ENCODE data around the gene BMF. TPM values are rescaled to one million over a fixed set of nuclear protein-coding genes. Genes with fewer than 3 reads are reported as not detected.
A peak's percentile ranks its signal among the peaks of the same experiment; 100 is the strongest.

BMF gene
- polyA plus RNA-seq, 3 donors = 5.6 to 59.6 (median 6.5) TPM

GRCh38 chr15:40080847-40081246 lies 27.8 kb downstream of the BMF start:
- Histone ChIP-seq H3K4me3 (replicated peaks in 1 of 3; ENCODE audit: low read depth in 2 of 3, low read length in 3 of 3) (peak overlapping the region in 1 of 3 experiments; percentile 77), H3K4me2 (replicated peaks; ENCODE audit: extremely low read depth, low read length, poor library complexity, severe bottlenecking) (peak overlapping the region; percentile 84), H4K20me1 (ENCODE audit: insufficient read depth, low read length) (no peaks in the 10 kb centered on the region), H3K9ac (ENCODE audit: insufficient read depth, low read length, poor library complexity, severe bottlenecking) (no peak overlapping the region), H2AFZ (ENCODE audit: insufficient read depth, low read depth, low read length, poor library complexity, severe bottlenecking) (peak overlapping the region; percentile 77), H3K27ac (ENCODE audit: low read depth in 1 of 2, low read length in 2 of 2) (peak overlapping the region in 1 of 2 donors; percentile 87), H3K36me3 (replicated peaks in 1 of 2; ENCODE audit: control insufficient read depth in 1 of 2, insufficient read depth in 2 of 2, low read length in 2 of 2) (no peaks in the 10 kb centered on the region), H3K79me2 (ENCODE audit: insufficient read depth, low read length) (no peaks in the 10 kb centered on the region), H3K4me1 (ENCODE audit: control insufficient read depth in 1 of 2, insufficient read depth in 2 of 2, low read length in 2 of 2) (peaks cover 23 to 31% of the 10 kb centered on the region in 2 donors), H3K27me3 (ENCODE audit: control insufficient read depth in 2 of 2, insufficient read depth in 2 of 2, low read length in 2 of 2) (no peaks in the 10 kb centered on the region), H3K9me3 (replicated peaks in 1 of 2; ENCODE audit: control insufficient read depth in 1 of 2, insufficient read depth in 1 of 2, low read length in 2 of 2) (no peaks in the 10 kb centered on the region)
- peaks cover 33% of the 10 kb centered on the region for H3K4me1 Mint-ChIP-seq
- DNase-seq = no peak
- intact Hi-C loops (cut with micrococcal nuclease) = loop anchor here in 1 of 2 donors (2.0 to 5.0 kb wide), 2 partner anchors 14 to 34 kb away; no protein-coding TSS in a partner anchor
- 47% methylated on average over 3 of the region's 5 CpGs for WGBS (ENCODE audit: insufficient coverage)
- peaks cover 0 to 2% (median 0%) of the 10 kb centered on the region in 7 donors for H3K9me3 Mint-ChIP-seq
- peak overlapping the region in 1 of 2 donors; percentile 87 for H3K4me3 Mint-ChIP-seq
- peaks cover 3 to 4% (median 4%) of the 10 kb centered on the region in 3 donors for H3K27me3 Mint-ChIP-seq (ENCODE audit: low read depth in 3 of 3)
- peak overlapping the region in 6 of 7 donors; percentile 6 to 81 (median 65) for H3K27ac Mint-ChIP-seq
- peaks cover 0 to 2% of the 10 kb centered on the region in 2 donors for H3K36me3 Mint-ChIP-seq
- TF ChIP-seq, protein P1, sequence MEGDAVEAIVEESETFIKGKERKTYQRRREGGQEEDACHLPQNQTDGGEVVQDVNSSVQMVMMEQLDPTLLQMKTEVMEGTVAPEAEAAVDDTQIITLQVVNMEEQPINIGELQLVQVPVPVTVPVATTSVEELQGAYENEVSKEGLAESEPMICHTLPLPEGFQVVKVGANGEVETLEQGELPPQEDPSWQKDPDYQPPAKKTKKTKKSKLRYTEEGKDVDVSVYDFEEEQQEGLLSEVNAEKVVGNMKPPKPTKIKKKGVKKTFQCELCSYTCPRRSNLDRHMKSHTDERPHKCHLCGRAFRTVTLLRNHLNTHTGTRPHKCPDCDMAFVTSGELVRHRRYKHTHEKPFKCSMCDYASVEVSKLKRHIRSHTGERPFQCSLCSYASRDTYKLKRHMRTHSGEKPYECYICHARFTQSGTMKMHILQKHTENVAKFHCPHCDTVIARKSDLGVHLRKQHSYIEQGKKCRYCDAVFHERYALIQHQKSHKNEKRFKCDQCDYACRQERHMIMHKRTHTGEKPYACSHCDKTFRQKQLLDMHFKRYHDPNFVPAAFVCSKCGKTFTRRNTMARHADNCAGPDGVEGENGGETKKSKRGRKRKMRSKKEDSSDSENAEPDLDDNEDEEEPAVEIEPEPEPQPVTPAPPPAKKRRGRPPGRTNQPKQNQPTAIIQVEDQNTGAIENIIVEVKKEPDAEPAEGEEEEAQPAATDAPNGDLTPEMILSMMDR (IDR thresholded peaks at IDR 0.05) = no peak

DNA sequence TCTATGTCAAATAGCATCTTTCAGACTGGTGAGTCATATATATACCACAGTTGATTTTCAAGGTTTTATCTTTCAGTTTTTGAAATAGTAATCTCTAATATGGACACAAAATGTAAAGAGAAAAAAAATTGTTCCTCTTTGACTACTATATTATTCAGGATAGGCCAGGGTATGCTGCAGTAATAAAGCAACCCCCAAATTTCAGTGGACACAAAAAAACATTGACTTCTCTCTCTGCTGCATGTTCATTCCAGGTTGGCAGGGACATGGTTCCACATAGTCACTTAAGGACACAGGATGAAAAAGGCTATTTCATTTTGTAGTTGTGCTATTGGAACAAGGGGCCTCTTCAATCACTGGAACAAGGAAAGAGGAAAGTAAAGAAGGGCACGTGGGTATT lies 28.6 kb downstream of the BMF start:
- Mint-ChIP-seq H3K4me3 (no peak overlapping the region), H3K36me3 (peaks cover 0 to 2% of the 10 kb centered on the region in 2 donors), H3K9me3 (peaks cover 0 to 2% (median 0%) of the 10 kb centered on the region in 7 donors), H3K27ac (no peak overlapping the region), H3K4me1 (peaks cover 40% of the 10 kb centered on the region), H3K27me3 (ENCODE audit: low read depth in 3 of 3) (peaks cover 2 to 4% (median 3%) of the 10 kb centered on the region in 3 donors)
- Histone ChIP-seq H3K9ac (ENCODE audit: insufficient read depth, low read length, poor library complexity, severe bottlenecking) (no peak overlapping the region), H3K27me3 (ENCODE audit: control insufficient read depth in 2 of 2, insufficient read depth in 2 of 2, low read length in 2 of 2) (no peaks in the 10 kb centered on the region), H3K4me3 (replicated peaks in 1 of 3; ENCODE audit: low read depth in 2 of 3, low read length in 3 of 3) (no peak overlapping the region), H3K4me2 (replicated peaks; ENCODE audit: extremely low read depth, low read length, poor library complexity, severe bottlenecking) (no peak overlapping the region), H3K9me3 (replicated peaks in 1 of 2; ENCODE audit: control insufficient read depth in 1 of 2, insufficient read depth in 1 of 2, low read length in 2 of 2) (no peaks in the 10 kb centered on the region), H3K27ac (ENCODE audit: low read depth in 1 of 2, low read length in 2 of 2) (no peak overlapping the region), H4K20me1 (ENCODE audit: insufficient read depth, low read length) (no peaks in the 10 kb centered on the region), H3K36me3 (replicated peaks in 1 of 2; ENCODE audit: control insufficient read depth in 1 of 2, insufficient read depth in 2 of 2, low read length in 2 of 2) (no peaks in the 10 kb centered on the region), H3K79me2 (ENCODE audit: insufficient read depth, low read length) (no peaks in the 10 kb centered on the region), H2AFZ (ENCODE audit: insufficient read depth, low read depth, low read length, poor library complexity, severe bottlenecking) (no peak overlapping the region), H3K4me1 (ENCODE audit: control insufficient read depth in 1 of 2, insufficient read depth in 2 of 2, low read length in 2 of 2) (peaks cover 30 to 39% of the 10 kb centered on the region in 2 donors)
- TF ChIP-seq, protein P1 (IDR thresholded peaks at IDR 0.05) = no peak
- WGBS (ENCODE audit: insufficient coverage) = 75% methylated on average over 1 of the region's 1 CpG
- no peak for DNase-seq
- intact Hi-C loops (cut with micrococcal nuclease) = loop anchor here in 1 of 2 donors (2.0 to 5.0 kb wide), 2 partner anchors 15 to 33 kb away; no protein-coding TSS in a partner anchor

Measured in CD14-positive monocyte (primary cell).